Hepatocyte (in vitro differentiated cells): ENCODE results near the gene TPST1.

Experiments
- EZH2 ChIP-seq: fragments of 200-600 bp; sonication (generic); IDR thresholded peaks from 2 replicates; pipeline ENCODE4 v1.6.1; 2016; ENCODE audit warnings: antibody characterized with exemption, mild to moderate bottlenecking, borderline replicate concordance
- EZH2phosphoT487 ChIP-seq: fragments of 200-600 bp; sonication (generic); IDR thresholded peaks from one replicate; pipeline ENCODE4 v1.6.1; 2018; ENCODE audit warnings: antibody characterized with exemption, mild to moderate bottlenecking, low read depth, moderate library complexity; ENCODE audit not compliant: unreplicated experiment, severe bottlenecking

GRCh38 chr7:66308411-66308810, 103.3 kb downstream of the TPST1 start:
- TF ChIP-seq EZH2phosphoT487 (no peak), EZH2 (no peak)
